GM12891 (cell line): Measurements from ENCODE around the gene RSPO3.

ENCODE experiments used
- DNase-seq: peaks from one replicate; pipeline ENCODE4 v3.0.0; 2011; ENCODE audit warnings: low spot score; ENCODE audit not compliant: insufficient read length
- FAIRE-seq: peaks from 2 replicates; lab custom pipeline; 2011; peaks lifted over from hg19 to GRCh38; lab: Jason Lieb, UNC
- PAX5 ChIP-seq: IDR thresholded peaks from 2 replicates; pipeline ENCODE4 v1.6.1; 2011; ENCODE audit warnings: low read length, moderate library complexity, mild to moderate bottlenecking; ENCODE audit not compliant: insufficient read depth, severe bottlenecking
- POLR2A ChIP-seq: IDR thresholded peaks from 2 replicates; pipeline ENCODE4 v1.6.1; 2011; ENCODE audit warnings: low read depth, low read length, control low read depth
- POLR2AphosphoS5 ChIP-seq: IDR thresholded peaks from 2 replicates; pipeline ENCODE4 v1.6.1; 2011; ENCODE audit warnings: low read depth, low read length, control low read depth
- POU2F2 ChIP-seq: IDR thresholded peaks from 2 replicates; pipeline ENCODE4 v1.6.1; 2011; ENCODE audit warnings: low read depth, mild to moderate bottlenecking, control low read depth, low read length, moderate library complexity
- SPI1 ChIP-seq: IDR thresholded peaks from 2 replicates; pipeline ENCODE4 v1.6.1; 2011; ENCODE audit warnings: low read depth, low read length, control low read depth
- TAF1 ChIP-seq: IDR thresholded peaks from 2 replicates; pipeline ENCODE4 v1.6.1; 2011; ENCODE audit warnings: low read depth, low read length, control low read depth

Gene RSPO3

GRCh38 chr6:127120787-127121636 is 2.5 kb downstream of the RSPO3 start:
- TF ChIP-seq SPI1 (no peak), POLR2A (no peak), POU2F2 (no peak), TAF1 (no peak), PAX5 (no peak), POLR2AphosphoS5 (no peak)
- FAIRE-seq (peak; percentile 94), DNase-seq (peak; percentile 59)

GRCh38 chr6:127121637-127121960 is 3.1 kb downstream of the RSPO3 start:
- no peak for TF ChIP-seq POLR2A
- TF ChIP-seq PAX5 = no peak
- no peak for TF ChIP-seq SPI1
- TF ChIP-seq POU2F2 = no peak
- TF ChIP-seq POLR2AphosphoS5 = no peak
- FAIRE-seq (no peak), DNase-seq (no peak)

- no peak for FAIRE-seq
- DNase-seq = no peak
- TF ChIP-seq POU2F2 (no peak), SPI1 (no peak), POLR2AphosphoS5 (no peak), PAX5 (no peak), POLR2A (no peak), TAF1 (no peak)
Observed at GRCh38 chr6:127124172-127124571, 5.7 kb downstream of the RSPO3 start.

GRCh38 chr6:127124680-127125079 is 6.2 kb downstream of the RSPO3 start:
- FAIRE-seq (no peak), DNase-seq (no peak)
- TF ChIP-seq POLR2AphosphoS5 (no peak), TAF1 (no peak), PAX5 (no peak), POLR2A (no peak), SPI1 (no peak), POU2F2 (no peak)

- DNase-seq (no peak), FAIRE-seq (no peak)
- TF ChIP-seq POU2F2 (no peak), PAX5 (no peak), TAF1 (no peak), POLR2AphosphoS5 (no peak), POLR2A (no peak), SPI1 (no peak)
Observed at GRCh38 chr6:127128066-127128465, 9.6 kb downstream of the RSPO3 start.

- DNase-seq (no peak), FAIRE-seq (no peak)
- TF ChIP-seq POLR2A (no peak), SPI1 (no peak), POLR2AphosphoS5 (no peak), PAX5 (no peak), TAF1 (no peak), POU2F2 (no peak)
Observed at GRCh38 chr6:127129251-127129650, 10.8 kb downstream of the RSPO3 start.

GRCh38 chr6:127131275-127131674 is 12.8 kb downstream of the RSPO3 start:
- DNase-seq (no peak), FAIRE-seq (no peak)
- TF ChIP-seq TAF1 (no peak), SPI1 (no peak), PAX5 (no peak), POLR2A (no peak)

GRCh38 chr6:127131772-127132376 is 13.4 kb downstream of the RSPO3 start:
- FAIRE-seq (no peak), DNase-seq (no peak)
- no peak for TF ChIP-seq TAF1
- TF ChIP-seq PAX5 = no peak
- TF ChIP-seq SPI1 = no peak
- no peak for TF ChIP-seq POU2F2
- no peak for TF ChIP-seq POLR2AphosphoS5
- TF ChIP-seq POLR2A = no peak

- DNase-seq = no peak
- FAIRE-seq = no peak
- TF ChIP-seq SPI1 = no peak
- no peak for TF ChIP-seq PAX5
- no peak for TF ChIP-seq POU2F2
Observed at GRCh38 chr6:127134136-127134535, 15.7 kb downstream of the RSPO3 start.

GRCh38 chr6:127136786-127137185 is 18.3 kb downstream of the RSPO3 start:
- FAIRE-seq (no peak), DNase-seq (no peak)
- TF ChIP-seq SPI1 (no peak), TAF1 (no peak), PAX5 (no peak), POLR2A (no peak), POLR2AphosphoS5 (no peak), POU2F2 (no peak)
